WERI-Rb-1 (cell line): ENCODE data around the gene SELENBP1.

Experiments
- DNase-seq: peaks from one replicate; pipeline ENCODE4 v3.0.0-alpha.2; 2020
- H3K27ac ChIP-seq: fragments of 250-450 bp; sonication (Bioruptor Pico); 2 replicates; pipeline ENCODE4 v1.5.1; 2020; ENCODE audit warnings: mild to moderate bottlenecking, moderate library complexity
- H3K27me3 ChIP-seq: fragments of 250-450 bp; sonication (Bioruptor Pico); 2 replicates; pipeline ENCODE4 v1.5.1; 2021; ENCODE audit warnings: mild to moderate bottlenecking, low read depth, moderate library complexity; ENCODE audit not compliant: insufficient read depth, severe bottlenecking
- H3K36me3 ChIP-seq: fragments of 250-450 bp; sonication (Bioruptor Pico); 2 replicates; pipeline ENCODE4 v1.5.1; 2020; ENCODE audit warnings: mild to moderate bottlenecking, moderate library complexity
- H3K4me3 ChIP-seq: 2 replicates; pipeline ENCODE4 v1.5.1; 2011; ENCODE audit warnings: low read depth, mild to moderate bottlenecking, control low read depth, low read length
- H3K9me3 ChIP-seq: fragments of 250-450 bp; sonication (Bioruptor Pico); 2 replicates; pipeline ENCODE4 v1.5.1; 2021; ENCODE audit warnings: mild to moderate bottlenecking, moderate library complexity; ENCODE audit not compliant: severe bottlenecking
- TF ChIP-seq, protein P1 (sequence below): IDR thresholded peaks from 2 replicates; pipeline ENCODE4 v1.5.1; 2011; ENCODE audit warnings: low read depth, mild to moderate bottlenecking, control low read depth, inconsistent platforms, low read length

Gene SELENBP1

DNA sequence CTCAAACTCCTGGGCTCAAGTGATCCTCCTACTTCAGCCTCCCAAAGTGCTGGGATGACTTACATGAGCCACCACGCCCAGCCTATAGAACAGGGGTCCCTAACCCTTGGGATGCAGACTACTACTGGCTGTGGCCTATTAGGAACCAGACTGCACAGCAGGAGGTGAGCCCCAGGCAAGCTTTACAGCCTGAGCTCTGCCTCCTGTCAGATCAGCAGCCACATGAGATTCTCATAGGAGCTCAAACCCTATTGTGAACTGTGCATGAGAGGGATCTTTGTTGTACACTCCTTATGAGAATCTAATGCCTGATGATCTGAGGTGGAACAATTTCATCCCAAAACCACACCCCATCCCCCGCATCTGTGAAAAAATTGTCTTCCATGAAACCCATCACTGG lies 13.5 kb upstream of the SELENBP1 start:
- TF ChIP-seq, protein P1, sequence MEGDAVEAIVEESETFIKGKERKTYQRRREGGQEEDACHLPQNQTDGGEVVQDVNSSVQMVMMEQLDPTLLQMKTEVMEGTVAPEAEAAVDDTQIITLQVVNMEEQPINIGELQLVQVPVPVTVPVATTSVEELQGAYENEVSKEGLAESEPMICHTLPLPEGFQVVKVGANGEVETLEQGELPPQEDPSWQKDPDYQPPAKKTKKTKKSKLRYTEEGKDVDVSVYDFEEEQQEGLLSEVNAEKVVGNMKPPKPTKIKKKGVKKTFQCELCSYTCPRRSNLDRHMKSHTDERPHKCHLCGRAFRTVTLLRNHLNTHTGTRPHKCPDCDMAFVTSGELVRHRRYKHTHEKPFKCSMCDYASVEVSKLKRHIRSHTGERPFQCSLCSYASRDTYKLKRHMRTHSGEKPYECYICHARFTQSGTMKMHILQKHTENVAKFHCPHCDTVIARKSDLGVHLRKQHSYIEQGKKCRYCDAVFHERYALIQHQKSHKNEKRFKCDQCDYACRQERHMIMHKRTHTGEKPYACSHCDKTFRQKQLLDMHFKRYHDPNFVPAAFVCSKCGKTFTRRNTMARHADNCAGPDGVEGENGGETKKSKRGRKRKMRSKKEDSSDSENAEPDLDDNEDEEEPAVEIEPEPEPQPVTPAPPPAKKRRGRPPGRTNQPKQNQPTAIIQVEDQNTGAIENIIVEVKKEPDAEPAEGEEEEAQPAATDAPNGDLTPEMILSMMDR: no peak
- no peak for DNase-seq
- Histone ChIP-seq H3K27ac (no peak overlapping the region), H3K9me3 (no peaks in the 10 kb centered on the region), H3K36me3 (no peaks in the 10 kb centered on the region), H3K4me3 (no peak overlapping the region), H3K27me3 (no peaks in the 10 kb centered on the region)

DNA sequence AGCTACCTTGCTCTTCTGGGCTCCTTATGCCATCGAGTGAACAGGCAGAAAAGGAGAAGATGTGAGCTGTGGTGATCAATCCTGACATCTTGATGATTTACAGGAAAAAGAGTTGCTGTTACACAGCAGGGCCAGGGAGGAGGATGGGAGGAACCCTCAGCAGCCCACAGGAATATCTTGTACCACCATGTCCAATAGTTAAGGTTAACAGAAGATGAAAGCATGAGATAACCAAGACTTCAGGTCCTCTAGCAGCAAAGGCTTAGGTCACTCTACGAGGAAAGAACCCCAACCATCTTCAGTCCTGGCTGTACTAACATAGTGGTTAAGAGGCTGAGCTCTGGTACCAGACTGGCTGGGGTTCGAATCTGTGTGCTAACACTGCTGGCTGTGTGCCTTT lies 12.1 kb upstream of the SELENBP1 start:
- no peaks in the 10 kb centered on the region for H3K36me3 ChIP-seq
- no peak overlapping the region for H3K27ac ChIP-seq
- no peaks in the 10 kb centered on the region for H3K9me3 ChIP-seq
- no peak overlapping the region for H3K4me3 ChIP-seq
- no peaks in the 10 kb centered on the region for H3K27me3 ChIP-seq
- no peak for DNase-seq
- TF ChIP-seq, protein P1: no peak

DNA sequence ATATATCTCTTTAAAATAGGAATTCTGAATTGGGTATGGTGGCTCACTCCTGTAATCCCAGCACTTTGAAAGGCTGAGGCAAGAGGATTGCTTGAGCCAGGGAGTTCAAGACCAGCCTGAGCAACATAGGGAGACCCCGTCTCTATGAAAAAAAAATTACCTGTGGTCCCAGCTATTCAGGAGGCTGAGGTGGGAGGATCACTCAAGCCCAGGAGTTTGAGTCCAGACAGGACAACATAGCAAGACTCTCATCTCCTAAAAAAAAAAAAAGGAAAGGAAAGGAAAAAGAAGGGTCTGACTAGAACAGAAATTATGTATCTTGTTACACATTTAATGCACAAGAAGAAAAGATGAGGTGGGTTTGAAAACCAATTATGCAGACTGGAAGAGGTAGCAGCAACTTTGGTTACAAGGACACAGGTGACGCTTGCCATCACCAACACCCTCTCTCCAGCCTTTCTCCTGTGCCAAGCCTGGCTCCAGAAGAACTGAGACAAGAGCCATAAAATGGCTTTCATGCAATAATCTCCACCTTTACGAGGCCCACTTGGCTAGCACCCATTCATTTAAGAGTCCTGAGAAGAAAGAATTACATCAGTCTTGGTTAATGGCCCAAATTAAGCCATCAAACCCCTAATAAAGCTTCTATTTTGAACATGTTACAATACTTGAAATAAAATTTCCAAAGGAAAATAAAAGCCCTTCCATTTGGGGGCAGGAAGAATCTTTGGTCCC lies 4.8 kb upstream of the SELENBP1 start:
- Histone ChIP-seq H3K9me3 (no peaks in the 10 kb centered on the region), H3K4me3 (no peak overlapping the region), H3K27ac (no peak overlapping the region), H3K27me3 (no peaks in the 10 kb centered on the region), H3K36me3 (no peaks in the 10 kb centered on the region)
- TF ChIP-seq, protein P1: no peak
- DNase-seq: no peak

DNA sequence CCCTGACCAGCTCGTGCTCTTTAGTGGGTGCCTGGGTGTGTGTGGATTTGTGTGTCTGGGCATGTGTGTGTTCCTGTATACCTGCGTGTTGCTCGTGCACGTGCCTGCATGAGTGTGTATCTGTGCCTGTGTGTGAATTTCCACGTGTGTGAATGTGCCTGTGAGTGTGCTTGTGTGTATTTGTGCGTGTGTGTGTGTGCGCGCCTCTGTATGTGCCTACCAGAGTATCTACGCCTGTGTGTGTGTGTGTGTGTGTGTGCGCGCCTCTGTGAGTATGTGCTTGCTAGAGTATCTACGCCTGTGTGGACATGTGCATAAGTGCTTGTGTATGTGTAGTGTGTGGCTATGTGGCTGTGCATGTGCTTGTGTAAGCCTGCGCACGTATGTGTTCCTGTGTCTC lies 691 bp upstream of the SELENBP1 start:
- no peaks in the 10 kb centered on the region for H3K36me3 ChIP-seq
- no peak overlapping the region for H3K4me3 ChIP-seq
- TF ChIP-seq, protein P1: no peak
- H3K27me3 ChIP-seq: no peaks in the 10 kb centered on the region
- H3K9me3 ChIP-seq: no peaks in the 10 kb centered on the region
- no peak overlapping the region for H3K27ac ChIP-seq
- no peak for DNase-seq

DNA sequence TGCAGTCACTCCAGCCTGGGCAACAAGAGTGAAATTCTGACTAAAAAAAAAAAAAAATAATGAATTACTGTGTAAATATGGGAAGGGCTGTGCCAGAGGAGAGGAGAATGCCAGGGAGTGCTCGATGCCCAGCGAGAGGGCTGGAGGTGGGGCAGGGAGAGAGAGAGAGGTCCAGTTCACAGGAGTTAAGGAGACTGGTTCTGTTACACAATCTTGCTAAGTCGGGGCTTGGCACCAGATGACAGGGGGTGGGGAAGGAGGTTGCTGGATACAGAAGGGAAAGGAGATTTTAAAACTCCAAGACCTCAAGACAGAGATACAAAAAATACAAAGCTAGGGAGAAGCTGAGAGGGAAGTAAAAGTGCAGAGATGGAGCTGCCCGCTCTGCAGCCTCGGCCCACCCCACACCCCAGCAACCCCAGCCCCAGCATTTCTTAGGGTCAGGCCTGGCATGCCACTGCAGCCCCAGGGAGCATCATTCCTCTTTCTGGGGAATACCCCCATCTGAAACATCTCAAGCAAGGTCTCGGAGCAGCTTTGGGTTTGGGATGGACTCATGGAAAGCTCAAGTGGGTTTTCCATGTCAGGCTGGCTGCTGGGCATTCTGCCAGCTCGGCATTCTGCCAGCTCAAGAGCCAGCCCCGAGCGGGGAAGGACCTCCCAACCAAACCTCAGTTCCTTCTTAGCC lies 991 bp downstream of the SELENBP1 start:
- DNase-seq: no peak
- Histone ChIP-seq H3K27me3 (no peaks in the 10 kb centered on the region), H3K4me3 (no peak overlapping the region), H3K27ac (no peak overlapping the region), H3K9me3 (no peaks in the 10 kb centered on the region), H3K36me3 (no peaks in the 10 kb centered on the region)
- TF ChIP-seq, protein P1: no peak
